IPS DF 6.9 (cell line): ENCODE data around the gene EPOP.
A peak's percentile ranks its signal among the peaks of the same experiment; 100 is the strongest.

Source experiments
- DNase-seq: peaks from one replicate; pipeline ENCODE4 v3.0.0-alpha.2; 2013; ENCODE audit warnings: low read depth, low spot score
- H3K27ac ChIP-seq: one replicate; pipeline ENCODE4 v1.5.1; 2013; ENCODE audit warnings: low read length, control low read depth
- H3K27me3 ChIP-seq: 2 replicates; pipeline ENCODE4 v1.6.1; 2013; ENCODE audit warnings: mild to moderate bottlenecking, low read length; ENCODE audit not compliant: control insufficient read depth, insufficient read depth
- H3K36me3 ChIP-seq: 2 replicates; pipeline ENCODE4 v1.6.1; 2013; ENCODE audit warnings: low read length; ENCODE audit not compliant: control insufficient read depth, insufficient read depth
- H3K4me1 ChIP-seq: 2 replicates; pipeline ENCODE4 v1.6.1; 2013; ENCODE audit warnings: low read length; ENCODE audit not compliant: control insufficient read depth, insufficient read depth
- H3K4me3 ChIP-seq: 2 replicates; pipeline ENCODE4 v1.5.1; 2013; ENCODE audit warnings: mild to moderate bottlenecking, low read length
- H3K9me3 ChIP-seq: 2 replicates; pipeline ENCODE4 v1.6.1; 2013; ENCODE audit warnings: low read length, inconsistent platforms; ENCODE audit not compliant: control insufficient read depth, insufficient read depth
- WGBS: extraction: QIAGEN DNeasy Blood & Tissue Kit; methylation state at CpG from one replicate; pipeline ENCODE4 v1.1.7; 2013; ENCODE audit warnings: mixed read lengths, missing lambda C conversion rate; ENCODE audit not compliant: insufficient read length, insufficient coverage; 5-methylcytosine and 5-hydroxymethylcytosine counted together

Gene EPOP

GRCh38 chr17:38705523-38705802 is 30.7 kb upstream of the EPOP start:
- peak overlapping the region; percentile 47; the same call in 1 of the 2 replicates for H3K4me3 ChIP-seq
- no peaks in the 10 kb centered on the region for H3K36me3 ChIP-seq
- peaks cover 17% of the 10 kb centered on the region for H3K4me1 ChIP-seq
- DNase-seq, result no peak
- no CpG with 5 or more reads among the region's 32 CpGs for WGBS
- no peak overlapping the region for H3K27ac ChIP-seq
- H3K9me3 ChIP-seq, result no peaks in the 10 kb centered on the region
- peaks cover 45% of the 10 kb centered on the region for H3K27me3 ChIP-seq

GRCh38 chr17:38704606-38705522 is 30.1 kb upstream of the EPOP start, which contains the start of gene MLLT6:
MLLT6 (plus strand) TSS chr17:38705273; CDS start chr17:38705633, 360 bp downstream.
- Histone ChIP-seq H3K4me1 (peaks cover 17% of the 10 kb centered on the region), H3K4me3 (peak within 1 kb of the TSS; percentile 47; the same call in 1 of the 2 replicates), H3K9me3 (no peaks in the 10 kb centered on the region), H3K27ac (no peak within 1 kb of the TSS), H3K36me3 (no peaks in the 10 kb centered on the region), H3K27me3 (peaks cover 50% of the 10 kb centered on the region)
- WGBS, result no CpG with 5 or more reads among the region's 100 CpGs
- no peak for DNase-seq

- Histone ChIP-seq H3K36me3 (no peaks in the 10 kb centered on the region), H3K4me3 (no peak overlapping the region; the same call in 1 of the 2 replicates), H3K27me3 (peaks cover 57% of the 10 kb centered on the region), H3K4me1 (peaks cover 18% of the 10 kb centered on the region), H3K9me3 (no peaks in the 10 kb centered on the region), H3K27ac (no peak overlapping the region)
- DNase-seq, result peak; percentile 82
- WGBS, result no CpG with 5 or more reads among the region's 50 CpGs
Observed at GRCh38 chr17:38703742-38704605, 29.2 kb upstream of the EPOP start.

- DNase-seq, result no peak
- H3K36me3 ChIP-seq, result no peaks in the 10 kb centered on the region
- H3K27ac ChIP-seq, result no peak overlapping the region
- no peak overlapping the region; the same call in 1 of the 2 replicates for H3K4me3 ChIP-seq
- no peaks in the 10 kb centered on the region for H3K9me3 ChIP-seq
- H3K27me3 ChIP-seq, result peaks cover 58% of the 10 kb centered on the region
- no CpG with 5 or more reads among the region's 55 CpGs for WGBS
- peaks cover 18% of the 10 kb centered on the region for H3K4me1 ChIP-seq
Observed at GRCh38 chr17:38702916-38703741, 28.4 kb upstream of the EPOP start.

GRCh38 chr17:38702166-38702915 is 27.6 kb upstream of the EPOP start:
- no peak for DNase-seq
- no peaks in the 10 kb centered on the region for H3K9me3 ChIP-seq
- no CpG with 5 or more reads among the region's 81 CpGs for WGBS
- peaks cover 58% of the 10 kb centered on the region for H3K27me3 ChIP-seq
- no peak overlapping the region for H3K27ac ChIP-seq
- peak overlapping the region; percentile 28; the same call in 1 of the 2 replicates for H3K4me3 ChIP-seq
- peaks cover 12% of the 10 kb centered on the region for H3K4me1 ChIP-seq
- H3K36me3 ChIP-seq, result no peaks in the 10 kb centered on the region

GRCh38 chr17:38701504-38702165 is 26.9 kb upstream of the EPOP start:
- no peak overlapping the region for H3K27ac ChIP-seq

GRCh38 chr17:38698760-38699159 is 24.0 kb upstream of the EPOP start:
- no peaks in the 10 kb centered on the region for H3K9me3 ChIP-seq
- no CpG with 5 or more reads among the region's 5 CpGs for WGBS
- H3K4me1 ChIP-seq, result 0 out of 2 replicates have a peak, but pooled peaks cover 5% of the 10 kb centered on the region
- H3K36me3 ChIP-seq, result no peaks in the 10 kb centered on the region
- DNase-seq, result no peak
- no peak overlapping the region for H3K4me3 ChIP-seq
- H3K27ac ChIP-seq, result no peak overlapping the region
- peaks cover 49% of the 10 kb centered on the region for H3K27me3 ChIP-seq

More at GRCh38 chr17:38701504-38702165, 26.9 kb upstream of the EPOP start:
- H3K27me3 ChIP-seq, result peaks cover 58% of the 10 kb centered on the region
- H3K4me3 ChIP-seq, result peak overlapping the region; percentile 27; the same call in 1 of the 2 replicates
- no peaks in the 10 kb centered on the region for H3K36me3 ChIP-seq
- DNase-seq, result no peak
- no CpG with 5 or more reads among the region's 25 CpGs for WGBS
- H3K9me3 ChIP-seq, result no peaks in the 10 kb centered on the region
- peaks cover 9% of the 10 kb centered on the region; the same call in 1 of the 2 replicates for H3K4me1 ChIP-seq

GRCh38 chr17:38697061-38697820 is 22.5 kb upstream of the EPOP start:
- H3K27ac ChIP-seq, result no peak overlapping the region
- H3K27me3 ChIP-seq, result peaks cover 38% of the 10 kb centered on the region
- DNase-seq, result no peak
- WGBS, result no CpG with 5 or more reads among the region's 4 CpGs
- H3K4me3 ChIP-seq, result no peak overlapping the region
- no peaks in the 10 kb centered on the region for H3K36me3 ChIP-seq
- no peaks in the 10 kb centered on the region for H3K9me3 ChIP-seq
- 0 out of 2 replicates have a peak, but pooled peaks cover 1% of the 10 kb centered on the region for H3K4me1 ChIP-seq
